Testis (tissue), 5 donors: ENCODE data around the gene IFI27L2. TPM values are rescaled to one million over a fixed set of nuclear protein-coding genes. Genes with fewer than 3 reads are reported as not detected.
A peak's percentile ranks its signal among the peaks of the same experiment; 100 is the strongest.

Source experiments
- DNase-seq: peaks from one replicate; pipeline ENCODE4 v3.0.0-alpha.2; 2019
- H3K27ac ChIP-seq, 2 donors: fragments of 200-600 bp; sonication (generic); one replicate each; pipeline ENCODE4 v1.5.1; 2019
- H3K27me3 ChIP-seq: fragments of 200-600 bp; sonication (generic); one replicate; pipeline ENCODE4 v1.5.1; 2019
- H3K36me3 ChIP-seq: fragments of 200-600 bp; sonication (generic); one replicate; pipeline ENCODE4 v1.5.1; 2017; ENCODE audit warnings: low read depth; ENCODE audit errors: missing control alignments
- H3K4me1 ChIP-seq: fragments of 200-600 bp; sonication (generic); one replicate; pipeline ENCODE4 v1.5.1; 2019
- H3K4me3 ChIP-seq, 2 donors: fragments of 200-600 bp; sonication (generic); one replicate each; pipeline ENCODE4 v1.5.1; 2017 to 2019
- H3K9me3 ChIP-seq: fragments of 200-600 bp; sonication (generic); one replicate; pipeline ENCODE4 v1.5.1; 2017
- POLR2A ChIP-seq: fragments of 450-650 bp; IDR thresholded peaks from one replicate; pipeline ENCODE4 v1.6.1; 2017; ENCODE audit warnings: antibody characterized with exemption, mild to moderate bottlenecking, moderate library complexity
- WGBS, 2 donors: methylation state at CpG; one replicate each; pipeline ENCODE4 v1.1.5; 2018; 5-methylcytosine and 5-hydroxymethylcytosine counted together
- intact Hi-C: fragments of 100-400 bp; cut with DNase I; formaldehyde crosslinking; loops from one replicate; pipeline ENCODE4 v1.15.1; 2023; ENCODE audit warnings: low total_unique reads
- long read RNA-seq, 2 donors: transcript quantifications; one replicate each; lab custom pipeline, GENCODE V29; 2026
- polyA plus RNA-seq: library from polyadenylated mRNA; stranded (reverse); fragments of 350-450 nt; fragmentation: Illumina TruSeq; extraction: RNeasy Lipid Tissue Mini Kit (QIAGEN cat#74804); gene quantifications from one replicate; pipeline ENCODE4 v1.2.3, GENCODE V29; 2014; ENCODE audit warnings: low read depth, low replicate concordance; ENCODE audit not compliant: insufficient read depth
- total RNA-seq, 2 donors: library from RNA; depleted of rRNA; stranded (reverse); fragments of >200 nt; gene quantifications; one replicate each; pipeline ENCODE4 v1.2.3, GENCODE V29; 2016
- TF ChIP-seq, protein P1 (sequence below), 3 experiments: fragments of 450-650 bp in 2 of 3; fragments of 200-600 bp in 1 of 3; sonication (generic) in 1 of 3; IDR thresholded peaks; one replicate each; pipeline ENCODE4 v1.5.1; 2016 to 2019; ENCODE audit warnings: antibody characterized with exemption in 3 of 3, mild to moderate bottlenecking in 2 of 3, moderate library complexity in 1 of 3

Gene IFI27L2, protein sequence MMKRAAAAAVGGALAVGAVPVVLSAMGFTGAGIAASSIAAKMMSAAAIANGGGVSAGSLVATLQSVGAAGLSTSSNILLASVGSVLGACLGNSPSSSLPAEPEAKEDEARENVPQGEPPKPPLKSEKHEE
- total RNA-seq (100 to 1,000 TPM; 182 to 187 TPM), polyA plus RNA-seq (71.8 TPM)
- long read RNA-seq, donor 1, transcript IFI27L2-201 (4 exons, 511 nt): major isoform, 79 of 102 reads
- long read RNA-seq, donor 1, transcript IFI27L2-204 (3 exons, 516 nt): minor isoform, 13 of 102 reads
- long read RNA-seq, donor 1, transcript IFI27L2-203 (2 exons, 676 nt): minor isoform, 9 of 102 reads
- long read RNA-seq, donor 1, partial matches to known transcripts: 0 of 102 reads
- long read RNA-seq, donor 1, other reads (novel, unspliced or antisense): 0 of 102 reads
- long read RNA-seq, donor 2, transcript IFI27L2-203 (2 exons, 676 nt): minor isoform, 6 of 58 reads
- long read RNA-seq, donor 2, transcript IFI27L2-201 (4 exons, 511 nt): major isoform, 46 of 58 reads
- long read RNA-seq, donor 2, transcript IFI27L2-204 (3 exons, 516 nt): minor isoform, 6 of 58 reads
- long read RNA-seq, donor 2, partial matches to known transcripts: 0 of 58 reads
- long read RNA-seq, donor 2, other reads (novel, unspliced or antisense): 0 of 58 reads

- no peak for TF ChIP-seq POLR2A
- TF ChIP-seq, protein P1, sequence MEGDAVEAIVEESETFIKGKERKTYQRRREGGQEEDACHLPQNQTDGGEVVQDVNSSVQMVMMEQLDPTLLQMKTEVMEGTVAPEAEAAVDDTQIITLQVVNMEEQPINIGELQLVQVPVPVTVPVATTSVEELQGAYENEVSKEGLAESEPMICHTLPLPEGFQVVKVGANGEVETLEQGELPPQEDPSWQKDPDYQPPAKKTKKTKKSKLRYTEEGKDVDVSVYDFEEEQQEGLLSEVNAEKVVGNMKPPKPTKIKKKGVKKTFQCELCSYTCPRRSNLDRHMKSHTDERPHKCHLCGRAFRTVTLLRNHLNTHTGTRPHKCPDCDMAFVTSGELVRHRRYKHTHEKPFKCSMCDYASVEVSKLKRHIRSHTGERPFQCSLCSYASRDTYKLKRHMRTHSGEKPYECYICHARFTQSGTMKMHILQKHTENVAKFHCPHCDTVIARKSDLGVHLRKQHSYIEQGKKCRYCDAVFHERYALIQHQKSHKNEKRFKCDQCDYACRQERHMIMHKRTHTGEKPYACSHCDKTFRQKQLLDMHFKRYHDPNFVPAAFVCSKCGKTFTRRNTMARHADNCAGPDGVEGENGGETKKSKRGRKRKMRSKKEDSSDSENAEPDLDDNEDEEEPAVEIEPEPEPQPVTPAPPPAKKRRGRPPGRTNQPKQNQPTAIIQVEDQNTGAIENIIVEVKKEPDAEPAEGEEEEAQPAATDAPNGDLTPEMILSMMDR (IDR thresholded peaks at IDR 0.05): peak; percentile 13 to 29 (median 16)
- 0 to 1% methylated on average over 26 of the region's 27 CpGs for WGBS, 2 donors
- H3K27me3 ChIP-seq: no peaks in the 10 kb centered on the region
These were observed at the start of gene IFI27L2 for GRCh38 chr14:94129111-94129757. TSS of gene IFI27L2 (minus strand) at chr14:94129604. CDS start at chr14:94129564, 40 bp downstream.

GRCh38 chr14:94177806-94178205 lies 48.4 kb upstream of the IFI27L2 start:
- DNase-seq: no peak
- Histone ChIP-seq H3K27ac (no peak overlapping the region), H3K9me3 (no peaks in the 10 kb centered on the region), H3K4me3 (no peak overlapping the region), H3K27me3 (no peaks in the 10 kb centered on the region), H3K4me1 (peaks cover 4% of the 10 kb centered on the region), H3K36me3 (no peaks in the 10 kb centered on the region)
- WGBS, 2 donors: 67 to 68% methylated on average over 1 of the region's 1 CpG
- intact Hi-C loops: no loop called here
- TF ChIP-seq, protein P1 (IDR thresholded peaks at IDR 0.05): no peak
- TF ChIP-seq POLR2A: no peak

More at GRCh38 chr14:94129111-94129757, at the start of gene IFI27L2:
- peak; percentile 89 for DNase-seq
- H3K9me3 ChIP-seq: no peaks in the 10 kb centered on the region
- peak within 1 kb of the TSS; percentile 53 to 63 for H3K4me3 ChIP-seq
- intact Hi-C loops: no loop called here
- no peaks in the 10 kb centered on the region for H3K4me1 ChIP-seq
- H3K36me3 ChIP-seq: no peaks in the 10 kb centered on the region
- peak within 1 kb of the TSS; percentile 88 to 91 for H3K27ac ChIP-seq

DNA sequence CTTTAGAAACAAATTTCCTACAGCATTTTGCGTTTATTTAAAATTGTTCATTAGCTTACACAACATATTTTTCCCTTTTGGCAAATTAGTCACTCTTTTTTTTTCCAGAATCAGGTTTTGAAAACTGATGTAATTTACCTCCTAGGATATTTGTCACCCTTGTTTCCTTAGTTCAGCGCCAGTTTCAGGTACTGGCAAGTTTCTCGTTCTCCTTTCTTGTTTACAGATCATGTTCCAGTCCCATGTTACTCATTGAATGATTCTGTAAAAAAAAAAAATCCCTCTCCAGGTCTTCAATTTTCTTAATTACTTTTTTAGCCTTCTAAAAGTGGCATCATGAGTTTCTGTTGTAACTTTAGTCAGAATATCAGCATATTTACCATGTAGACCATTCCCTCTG lies 47.4 kb upstream of the IFI27L2 start:
- TF ChIP-seq, protein P1 (IDR thresholded peaks at IDR 0.05): no peak
- TF ChIP-seq POLR2A: no peak

GRCh38 chr14:94175747-94176146 lies 46.3 kb upstream of the IFI27L2 start:
- no peak for TF ChIP-seq POLR2A
- TF ChIP-seq, protein P1 (IDR thresholded peaks at IDR 0.05): no peak
- peak overlapping the region; percentile 84 to 88 for H3K27ac ChIP-seq
- no peaks in the 10 kb centered on the region for H3K36me3 ChIP-seq
- intact Hi-C loops: no loop called here
- H3K4me3 ChIP-seq: peak overlapping the region; percentile 76 to 82
- H3K27me3 ChIP-seq: no peaks in the 10 kb centered on the region
- H3K9me3 ChIP-seq: no peaks in the 10 kb centered on the region
- no peak for DNase-seq
- H3K4me1 ChIP-seq: peaks cover 4% of the 10 kb centered on the region
- WGBS, 2 donors: 9 to 13% methylated on average over 7 of the region's 7 CpGs

More for the DNA sequence above, 47.4 kb upstream of the IFI27L2 start:
- Histone ChIP-seq H3K27ac (no peak overlapping the region), H3K4me1 (peaks cover 4% of the 10 kb centered on the region), H3K36me3 (no peaks in the 10 kb centered on the region), H3K4me3 (no peak overlapping the region), H3K9me3 (no peaks in the 10 kb centered on the region), H3K27me3 (no peaks in the 10 kb centered on the region)
- 65 to 68% methylated on average over 3 of the region's 3 CpGs for WGBS, 2 donors
- DNase-seq: no peak
- intact Hi-C loops: no loop called here
